Astrocyte of the spinal cord (primary cell): ENCODE measurements around the gene WDR93.
"Not testable (repeated sequence)": the region's sequence is repeated elsewhere in the genome, so short reads cannot be mapped to it uniquely, and the experiment has no call there.

ENCODE experiments used
- DNase-seq: peaks from one replicate; pipeline ENCODE4 v3.0.0; 2011; ENCODE audit warnings: low read depth, low spot score
- H3K4me3 ChIP-seq: 2 replicates; pipeline ENCODE4 v1.5.1; 2011; ENCODE audit warnings: low read depth, mild to moderate bottlenecking, low read length, moderate library complexity
- in situ Hi-C: cut with HindIII; loops from 2 replicates; pipeline ENCODE4 v1.10.0; 2017; ENCODE audit warnings: low sequenced_read_pairs
- TF ChIP-seq, protein P1 (sequence below): IDR thresholded peaks from 2 replicates; pipeline ENCODE4 v1.5.1; 2012; ENCODE audit warnings: low read depth, mild to moderate bottlenecking, low read length, inconsistent platforms

The WDR93 gene

DNA sequence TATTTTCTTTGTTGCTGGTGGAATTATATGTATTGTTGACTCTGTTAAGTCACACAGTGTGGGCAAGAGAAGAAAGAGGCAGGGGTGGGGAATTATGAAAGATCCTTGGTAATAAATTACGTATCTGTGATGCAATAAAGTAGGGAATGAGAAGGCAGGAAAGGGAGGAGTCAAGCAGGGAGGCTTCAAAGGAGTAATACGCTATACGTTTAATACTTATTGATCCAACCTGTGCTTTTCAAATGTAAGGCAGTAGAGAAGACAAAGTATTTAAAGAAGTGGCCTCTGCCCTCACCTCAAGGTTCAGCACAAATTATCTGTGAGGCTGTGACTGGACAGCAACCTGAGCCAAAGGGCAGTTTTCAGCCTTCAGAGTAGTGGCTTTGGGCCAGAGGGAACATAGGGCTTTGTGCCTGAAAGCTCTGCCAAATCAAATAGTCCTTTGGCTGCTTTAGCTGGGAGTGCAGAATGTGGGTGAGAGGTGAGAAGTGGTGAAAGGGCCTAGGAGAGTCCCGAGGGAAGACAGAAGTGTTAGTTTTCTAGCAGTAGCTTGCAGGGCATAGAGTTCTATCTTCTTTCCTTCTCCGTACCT, 10.2 kb upstream of the WDR93 start:
- in situ Hi-C loops = no loop called here
- no peak overlapping the region for H3K4me3 ChIP-seq
- TF ChIP-seq, protein P1, sequence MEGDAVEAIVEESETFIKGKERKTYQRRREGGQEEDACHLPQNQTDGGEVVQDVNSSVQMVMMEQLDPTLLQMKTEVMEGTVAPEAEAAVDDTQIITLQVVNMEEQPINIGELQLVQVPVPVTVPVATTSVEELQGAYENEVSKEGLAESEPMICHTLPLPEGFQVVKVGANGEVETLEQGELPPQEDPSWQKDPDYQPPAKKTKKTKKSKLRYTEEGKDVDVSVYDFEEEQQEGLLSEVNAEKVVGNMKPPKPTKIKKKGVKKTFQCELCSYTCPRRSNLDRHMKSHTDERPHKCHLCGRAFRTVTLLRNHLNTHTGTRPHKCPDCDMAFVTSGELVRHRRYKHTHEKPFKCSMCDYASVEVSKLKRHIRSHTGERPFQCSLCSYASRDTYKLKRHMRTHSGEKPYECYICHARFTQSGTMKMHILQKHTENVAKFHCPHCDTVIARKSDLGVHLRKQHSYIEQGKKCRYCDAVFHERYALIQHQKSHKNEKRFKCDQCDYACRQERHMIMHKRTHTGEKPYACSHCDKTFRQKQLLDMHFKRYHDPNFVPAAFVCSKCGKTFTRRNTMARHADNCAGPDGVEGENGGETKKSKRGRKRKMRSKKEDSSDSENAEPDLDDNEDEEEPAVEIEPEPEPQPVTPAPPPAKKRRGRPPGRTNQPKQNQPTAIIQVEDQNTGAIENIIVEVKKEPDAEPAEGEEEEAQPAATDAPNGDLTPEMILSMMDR = no peak
- peak; percentile 76 for DNase-seq

DNA sequence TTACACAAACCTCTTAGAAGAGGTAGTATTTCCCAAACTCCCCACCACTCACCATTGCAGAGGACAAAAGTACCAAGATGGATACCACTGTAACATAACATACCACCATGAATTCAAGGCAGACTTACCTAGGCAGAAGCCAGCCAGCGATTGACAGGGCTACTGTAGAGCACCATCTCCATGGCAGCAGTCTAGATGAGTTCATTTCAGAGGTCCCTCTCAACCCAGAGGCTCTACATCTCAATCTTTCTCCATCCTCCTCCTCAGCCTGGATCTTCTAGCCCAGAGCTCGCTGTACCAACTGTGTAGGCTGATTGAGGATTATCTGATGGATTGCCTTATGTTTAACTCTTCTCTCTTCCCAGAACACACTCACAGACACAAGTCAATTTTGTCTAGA, 9.5 kb upstream of the WDR93 start:
- TF ChIP-seq, protein P1 = no peak
- no peak for DNase-seq
- H3K4me3 ChIP-seq = no peak overlapping the region
- in situ Hi-C loops = no loop called here

DNA sequence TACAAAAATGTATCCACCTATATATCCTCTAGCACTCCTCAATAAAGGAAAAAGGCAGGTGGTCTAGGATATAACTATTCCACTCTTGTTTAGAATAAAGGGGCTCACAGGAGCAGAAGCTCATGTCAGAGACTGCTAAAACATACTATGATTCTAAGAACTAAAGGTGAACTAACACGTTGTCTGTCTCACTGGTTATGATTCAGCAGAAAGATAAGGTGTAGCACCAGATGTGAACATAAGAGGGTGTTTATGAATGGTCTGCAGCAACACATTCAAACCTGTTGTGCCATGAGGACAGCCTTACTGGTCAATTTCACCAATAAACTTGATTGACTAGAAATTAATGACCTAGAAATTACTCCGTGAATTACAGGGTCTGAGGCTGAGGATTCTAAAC, 4.6 kb upstream of the WDR93 start:
- TF ChIP-seq, protein P1 = no peak
- H3K4me3 ChIP-seq = no peak overlapping the region
- in situ Hi-C loops = no loop called here
- no peak for DNase-seq

DNA sequence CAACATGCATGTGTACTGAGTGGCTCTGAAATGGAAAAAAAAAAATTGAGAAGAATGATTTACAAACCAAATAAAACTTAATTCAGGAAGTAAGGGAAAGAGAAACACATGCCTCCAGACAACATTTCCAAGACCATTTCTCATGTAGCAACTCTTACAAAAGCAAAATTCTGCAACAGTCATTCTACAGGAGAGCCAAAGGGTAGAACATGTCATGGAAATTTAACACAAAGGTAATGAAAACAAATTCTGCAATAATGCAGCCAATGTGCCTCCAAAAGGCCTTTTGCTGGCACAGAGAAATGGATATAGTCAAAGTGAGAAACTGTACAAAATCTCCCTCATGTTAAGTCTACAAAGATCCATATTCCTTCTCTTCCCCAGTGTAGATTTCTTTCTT, 4.1 kb upstream of the WDR93 start:
- no peak for DNase-seq
- TF ChIP-seq, protein P1 = no peak
- no peak overlapping the region for H3K4me3 ChIP-seq
- in situ Hi-C loops = no loop called here

DNA sequence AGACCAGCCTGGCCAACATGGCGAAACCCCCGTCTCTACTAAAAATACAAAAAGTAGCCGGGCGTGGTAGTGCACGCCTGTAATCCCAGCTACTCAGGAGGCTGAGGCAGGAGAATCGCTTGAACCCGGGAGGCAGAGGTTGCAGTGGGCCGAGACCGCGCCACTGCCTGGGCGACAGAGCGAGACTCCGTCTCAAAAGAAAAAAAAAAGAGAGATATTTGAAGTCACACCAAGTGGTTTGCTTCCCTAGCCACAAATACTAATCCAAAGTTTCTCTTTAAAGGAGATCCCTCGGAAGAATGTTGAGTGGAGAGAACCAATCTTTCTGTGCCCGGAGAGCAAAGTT, 708 bp upstream of the WDR93 start:
- in situ Hi-C loops, DNase-seq: not testable (repeated sequence)
- peak overlapping the region; percentile 85 for H3K4me3 ChIP-seq

DNA sequence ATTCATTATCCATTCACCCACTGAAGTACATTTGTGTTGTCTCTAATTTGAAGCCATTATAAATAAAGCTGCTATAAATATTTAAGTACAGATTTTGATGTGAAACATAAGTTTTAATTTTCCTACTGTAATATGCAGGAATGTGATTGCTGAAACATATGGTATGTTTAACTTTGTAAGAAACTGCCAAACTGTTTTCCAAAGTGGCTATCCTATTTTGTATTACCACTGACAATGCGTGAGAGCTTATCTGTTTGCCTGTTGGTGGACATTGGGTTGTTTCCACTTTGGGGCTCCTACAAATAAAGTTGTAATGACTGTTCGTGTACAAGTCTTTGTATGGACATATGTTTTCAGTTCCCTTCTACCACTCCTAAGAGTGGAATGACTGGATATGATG, 2.5 kb downstream of the WDR93 start:
- H3K4me3 ChIP-seq = no peak overlapping the region
- DNase-seq = no peak
- TF ChIP-seq, protein P1 = no peak
- in situ Hi-C loops = no loop called here

DNA sequence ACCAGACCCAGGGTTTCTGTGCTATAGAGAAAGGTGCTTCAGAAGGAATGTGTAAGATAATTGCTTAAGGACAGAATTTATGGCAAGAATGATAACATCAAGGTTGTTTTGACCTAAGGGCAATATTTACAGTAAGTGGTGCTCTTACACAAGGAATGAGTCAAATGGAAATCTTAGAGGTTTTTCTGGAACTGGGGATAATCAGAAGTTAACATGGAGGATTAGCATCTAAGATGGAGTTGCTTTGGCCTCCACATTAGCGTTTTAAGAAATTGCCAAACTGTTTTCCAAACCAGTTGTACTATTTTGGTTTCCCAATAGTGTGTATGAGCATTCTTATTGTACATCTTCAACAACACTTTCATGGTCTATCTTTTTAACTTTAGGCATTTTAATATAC, 3.1 kb downstream of the WDR93 start:
- TF ChIP-seq, protein P1 = no peak
- in situ Hi-C loops = no loop called here
- H3K4me3 ChIP-seq = no peak overlapping the region
- no peak for DNase-seq
